HG03045 (cell line): Measurements from ENCODE around the gene B3GALT6.
"Not testable (repeated sequence)": the region's sequence is repeated elsewhere in the genome, so short reads cannot be mapped to it uniquely, and the experiment has no call there.

ENCODE experiments used
- ATAC-seq: cut with Tn5 transposase; IDR thresholded peaks from one replicate; pipeline ENCODE4 v1.9.1; 2021; ENCODE audit warnings: mild to moderate bottlenecking, moderate library complexity; ENCODE audit not compliant: unreplicated experiment

Gene B3GALT6

GRCh38 chr1:1232208-1232795, at the start of gene B3GALT6:
TSS of gene B3GALT6 (plus strand) at chr1:1232237. CDS start at chr1:1232279, 42 bp downstream.
- ATAC-seq = peak; percentile 4

DNA sequence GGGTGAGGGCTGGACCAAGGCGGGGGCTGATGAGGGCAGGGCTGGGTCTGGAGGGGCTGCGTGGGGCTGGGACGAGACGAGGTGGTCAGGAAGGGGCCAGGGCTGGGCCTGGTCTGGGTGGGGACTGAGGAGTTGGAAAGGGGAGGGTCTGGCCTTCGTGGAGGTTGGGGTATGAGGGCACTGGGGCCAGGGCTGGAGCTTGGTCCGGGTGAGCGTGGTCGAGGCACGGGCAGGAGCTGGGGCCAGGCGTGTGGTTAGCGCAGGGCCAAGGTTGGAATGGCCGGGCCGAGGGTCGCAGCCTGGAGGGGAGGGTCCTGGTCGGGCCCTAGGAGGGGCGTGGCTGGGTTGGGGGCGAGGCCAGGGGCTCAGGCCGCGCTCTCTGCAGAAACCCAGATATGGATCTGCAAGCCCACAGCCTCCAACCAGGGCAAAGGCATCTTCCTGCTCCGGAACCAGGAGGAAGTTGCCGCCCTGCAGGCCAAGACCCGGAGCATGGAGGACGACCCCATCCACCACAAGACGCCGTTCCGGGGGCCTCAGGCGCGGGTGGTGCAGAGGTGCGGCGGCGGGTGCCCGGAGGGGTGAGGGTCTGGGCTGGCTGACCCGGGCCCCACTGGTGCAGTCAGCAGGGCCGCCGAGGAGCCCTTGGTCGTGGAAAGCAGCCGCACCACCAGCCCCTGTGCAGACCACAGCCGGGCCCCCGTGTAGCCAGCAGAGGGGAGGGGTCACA, 49.4 kb upstream of the B3GALT6 start:
- ATAC-seq = no peak

DNA sequence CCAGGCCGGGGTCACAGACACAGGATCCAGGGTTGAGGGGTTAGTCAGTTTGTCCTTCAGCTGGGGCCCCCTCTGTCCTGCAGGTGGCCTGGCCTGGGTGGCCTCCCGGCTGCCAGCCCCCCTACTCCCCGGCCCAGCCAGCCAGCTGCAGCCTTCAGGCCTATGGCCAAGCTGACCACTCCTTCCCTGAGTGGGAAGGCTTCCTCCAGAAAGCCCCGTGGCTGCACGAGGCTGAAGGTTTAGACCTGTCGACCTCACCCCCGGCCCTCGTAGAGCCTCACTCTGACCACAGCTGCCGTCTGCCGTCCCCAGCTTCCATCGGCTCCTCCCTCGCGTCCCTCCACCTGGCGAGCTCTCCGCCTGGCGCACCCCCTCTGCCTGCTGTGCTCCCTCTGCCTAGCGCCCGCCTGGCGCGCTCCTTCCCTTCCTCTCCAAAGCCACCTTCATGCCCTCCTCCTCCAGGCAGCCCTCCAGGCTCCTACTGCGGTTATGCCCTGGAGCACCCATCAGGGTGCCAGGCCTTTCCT, 48.8 kb upstream of the B3GALT6 start:
- no peak for ATAC-seq

- no peak for ATAC-seq
These were observed 47.9 kb upstream of the B3GALT6 start for GRCh38 chr1:1183833-1184775.

DNA sequence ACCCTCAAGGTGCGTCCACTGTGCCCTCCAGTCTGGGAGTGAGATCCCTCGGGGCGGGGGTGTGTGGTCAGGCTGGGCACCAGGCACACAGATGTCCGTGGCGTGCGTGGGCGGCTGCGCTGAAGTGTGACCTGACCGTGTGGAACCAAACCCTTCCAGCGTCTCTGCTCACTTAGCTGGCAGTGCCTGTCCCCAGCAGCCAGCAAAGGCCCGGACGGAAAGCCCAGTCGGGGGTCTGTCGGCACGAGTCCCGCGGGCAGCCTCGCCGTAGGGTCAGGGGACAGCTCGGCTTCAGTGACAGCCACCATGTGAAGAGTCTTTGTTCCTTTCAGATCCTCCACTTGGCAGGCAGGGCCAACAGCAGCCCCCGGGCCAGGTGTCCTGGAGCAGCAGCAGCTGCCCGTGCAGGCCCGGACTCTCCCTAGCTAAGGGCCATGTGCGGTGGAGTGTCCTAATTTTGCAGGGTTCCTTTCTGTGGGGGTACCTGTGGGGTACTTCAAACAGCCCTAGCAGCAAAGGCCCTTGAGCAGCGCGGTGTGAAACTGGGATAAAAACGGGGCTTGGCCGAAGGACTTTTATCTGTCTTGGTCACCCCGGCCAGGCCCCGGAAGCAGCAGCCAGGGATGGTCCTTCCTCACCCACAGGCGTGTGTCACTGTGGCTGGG, 46.8 kb upstream of the B3GALT6 start:
- ATAC-seq = no peak

GRCh38 chr1:1187938-1188337, 44.1 kb upstream of the B3GALT6 start:
- ATAC-seq = no peak

DNA sequence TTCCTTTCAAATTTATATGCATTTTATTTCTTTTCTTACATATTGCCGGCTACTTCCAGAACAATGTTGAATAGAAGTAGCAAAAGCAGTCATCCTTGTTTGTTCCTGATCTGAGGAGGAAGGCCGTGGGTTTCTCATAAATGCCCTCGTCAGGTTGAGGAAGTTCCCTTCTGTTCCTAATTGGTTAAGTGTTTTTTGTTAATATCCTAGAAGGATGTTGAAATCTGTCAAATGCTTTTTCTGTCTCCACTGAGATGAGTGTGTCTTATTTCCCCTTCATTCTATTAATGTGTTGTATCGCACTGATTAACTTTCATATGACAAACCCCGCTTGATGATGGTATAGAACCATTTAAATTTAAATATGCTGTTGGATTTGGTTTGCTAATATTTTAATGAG, 42.9 kb upstream of the B3GALT6 start:
- no peak for ATAC-seq

- no peak for ATAC-seq
These were observed 40.3 kb upstream of the B3GALT6 start for GRCh38 chr1:1191734-1192133.

DNA sequence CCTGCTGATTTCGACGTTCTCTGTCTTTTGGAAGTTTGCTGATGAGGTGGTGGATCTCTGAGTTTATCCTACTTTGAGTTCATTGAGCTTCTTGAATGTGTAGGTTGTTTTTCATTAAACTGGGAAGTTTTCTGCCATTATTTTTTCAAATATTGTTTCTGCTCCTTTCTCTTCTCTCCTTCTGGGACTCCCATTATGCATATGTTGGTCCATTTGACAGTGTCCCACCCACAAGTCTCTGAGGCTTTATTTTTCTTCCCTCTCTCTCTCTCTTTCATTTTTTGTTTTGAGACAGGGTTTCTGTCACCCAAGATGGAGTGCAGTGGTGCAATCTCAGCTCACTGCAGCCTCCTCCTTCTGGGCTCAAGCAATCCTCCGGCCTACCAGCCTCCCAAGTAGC, 37.3 kb upstream of the B3GALT6 start:
- no peak for ATAC-seq

DNA sequence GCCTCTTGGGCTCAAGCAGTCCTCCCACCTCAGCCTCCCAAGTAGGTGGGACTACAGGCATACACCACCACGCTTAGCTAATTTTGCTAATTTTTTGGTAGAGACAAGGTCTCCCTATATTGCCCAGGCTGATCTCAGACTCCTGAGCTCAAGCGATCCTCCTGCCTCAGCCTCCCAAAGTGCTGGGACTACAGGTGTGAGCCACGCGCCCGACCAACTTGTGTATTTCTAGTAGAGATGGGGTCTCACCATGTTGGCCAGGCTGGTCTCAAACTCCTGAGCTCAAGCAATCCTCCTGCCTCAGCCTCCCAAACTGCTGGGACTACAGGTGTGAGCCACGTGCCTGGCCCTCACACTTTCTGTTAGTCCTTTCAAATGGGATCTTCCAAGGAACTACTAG, 36.3 kb upstream of the B3GALT6 start:
- ATAC-seq = not testable (repeated sequence)

DNA sequence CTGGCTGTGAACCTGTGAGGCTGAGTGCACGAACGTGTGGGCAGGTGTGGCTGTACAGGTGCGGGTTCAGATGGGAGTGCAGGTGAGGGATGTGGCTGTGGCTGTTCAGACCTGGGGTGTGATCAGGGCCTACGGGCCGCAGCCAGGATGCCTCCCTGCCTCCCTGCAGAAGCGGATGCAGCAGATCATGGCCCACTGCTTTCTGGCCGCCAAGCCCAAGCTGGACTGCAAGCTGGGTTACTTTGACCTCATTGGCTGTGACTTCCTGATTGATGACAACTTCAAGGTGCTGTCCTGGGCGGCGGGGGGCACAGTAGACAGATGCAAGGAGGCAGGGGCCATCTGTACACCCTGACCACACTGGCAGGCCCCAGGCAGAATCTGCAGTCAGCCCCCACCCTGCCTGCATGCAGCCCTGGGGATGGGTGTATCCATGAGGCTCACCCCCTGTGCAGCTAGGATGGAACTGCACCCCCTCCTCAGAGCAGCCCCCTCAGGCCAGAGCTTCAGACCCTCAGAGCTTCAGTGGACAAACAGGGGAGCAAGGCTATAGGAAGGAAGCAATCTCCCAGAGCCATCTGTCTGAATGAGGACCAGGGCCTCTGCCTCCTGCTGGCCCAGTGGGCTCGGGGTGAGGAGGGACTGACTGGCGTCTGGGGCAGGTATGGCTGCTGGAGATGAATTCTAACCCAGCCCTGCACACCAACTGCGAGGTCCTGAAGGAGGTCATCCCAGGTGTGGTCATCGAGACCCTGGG, 35.4 kb upstream of the B3GALT6 start:
- no peak for ATAC-seq

DNA sequence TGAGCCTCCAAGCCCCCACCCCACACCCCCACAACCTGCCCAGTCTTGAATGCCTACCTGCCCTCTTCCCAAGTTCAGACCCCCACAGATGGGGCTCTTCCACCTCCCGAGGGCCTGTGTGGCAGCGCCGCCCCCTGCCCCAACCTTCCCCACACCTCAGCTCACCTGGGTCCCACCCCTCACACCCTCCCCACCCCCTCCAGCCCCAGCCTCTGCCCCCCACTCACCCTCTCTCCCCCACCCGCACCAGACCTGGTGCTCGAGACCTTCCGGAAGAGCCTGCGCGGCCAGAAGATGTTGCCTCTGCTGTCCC, 34.9 kb upstream of the B3GALT6 start:
- ATAC-seq = no peak

DNA sequence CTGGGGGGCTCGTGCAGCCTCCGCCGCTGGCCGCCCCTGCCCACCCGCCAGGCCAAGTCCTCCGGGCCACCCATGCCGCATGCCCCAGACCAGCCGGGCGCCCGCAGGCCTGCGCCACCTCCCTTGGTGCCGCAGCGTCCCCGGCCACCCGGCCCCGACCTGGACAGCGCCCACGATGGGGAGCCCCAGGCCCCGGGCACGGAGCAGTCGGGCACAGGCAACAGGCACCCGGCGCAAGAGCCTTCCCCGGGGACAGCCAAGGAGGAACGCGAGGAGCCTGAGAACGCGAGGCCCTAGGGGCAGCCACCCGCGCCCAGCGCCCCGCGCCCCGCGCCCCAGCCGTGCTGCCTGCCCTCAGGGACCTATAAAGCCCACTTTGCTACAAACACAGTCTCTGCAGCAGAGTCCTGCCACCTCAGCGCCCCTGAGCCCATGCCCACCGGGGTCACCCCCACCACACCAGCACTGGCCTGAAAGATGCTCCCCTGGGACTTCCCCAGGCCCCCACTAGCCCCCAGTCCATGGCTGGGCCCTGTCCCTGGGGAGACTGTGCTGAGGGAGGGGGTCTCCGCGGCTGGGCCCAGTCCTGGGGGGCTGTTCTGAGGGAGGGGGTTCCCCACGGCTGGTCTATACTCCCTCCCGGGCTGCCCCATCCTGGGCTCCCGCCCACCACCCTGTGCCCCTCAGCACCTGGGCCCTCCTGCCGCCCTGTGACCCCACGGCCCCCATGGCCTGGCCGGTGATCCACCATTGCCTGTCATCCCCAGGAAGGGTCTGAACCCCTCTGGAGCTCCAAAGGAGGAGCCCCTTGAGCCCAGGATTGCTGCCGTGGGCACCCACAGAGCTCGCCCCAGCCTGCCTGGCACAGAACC, 34.2 kb upstream of the B3GALT6 start:
- ATAC-seq = no peak

DNA sequence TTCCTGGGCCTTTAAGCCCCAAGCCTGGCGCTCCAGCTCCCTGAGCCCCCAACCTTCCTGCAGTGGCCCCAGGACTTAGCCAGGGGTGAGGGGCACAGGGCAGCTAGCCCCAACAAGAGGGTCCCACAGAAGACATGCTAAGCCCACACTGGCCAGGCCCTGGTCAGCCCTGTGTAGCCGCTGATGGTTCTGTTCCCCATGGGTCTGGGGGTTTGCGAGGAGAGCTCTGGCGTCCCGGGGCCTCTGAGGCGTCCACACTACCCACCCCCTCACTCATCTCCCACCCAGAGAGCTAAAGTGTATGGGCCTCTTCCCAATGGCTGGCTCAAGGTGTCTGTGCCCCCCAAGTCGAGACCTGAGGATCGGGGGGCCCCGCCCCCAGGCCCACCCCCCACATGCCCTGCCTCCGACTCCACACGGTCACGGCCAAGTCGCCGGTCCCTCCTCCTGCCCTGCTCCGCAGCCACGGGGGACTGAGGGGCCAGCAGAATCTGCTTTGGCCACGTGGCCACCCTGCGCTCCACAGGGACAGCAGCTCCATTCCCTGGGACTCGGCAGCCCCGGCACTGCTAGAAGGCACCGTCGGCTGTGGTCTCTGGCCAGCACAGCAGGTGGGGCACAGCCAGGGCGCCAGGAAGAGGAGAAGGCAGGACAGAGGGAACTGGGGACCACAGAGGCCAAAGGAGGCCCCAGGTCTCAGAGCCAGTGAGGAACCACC, 33.5 kb upstream of the B3GALT6 start:
- ATAC-seq = no peak

DNA sequence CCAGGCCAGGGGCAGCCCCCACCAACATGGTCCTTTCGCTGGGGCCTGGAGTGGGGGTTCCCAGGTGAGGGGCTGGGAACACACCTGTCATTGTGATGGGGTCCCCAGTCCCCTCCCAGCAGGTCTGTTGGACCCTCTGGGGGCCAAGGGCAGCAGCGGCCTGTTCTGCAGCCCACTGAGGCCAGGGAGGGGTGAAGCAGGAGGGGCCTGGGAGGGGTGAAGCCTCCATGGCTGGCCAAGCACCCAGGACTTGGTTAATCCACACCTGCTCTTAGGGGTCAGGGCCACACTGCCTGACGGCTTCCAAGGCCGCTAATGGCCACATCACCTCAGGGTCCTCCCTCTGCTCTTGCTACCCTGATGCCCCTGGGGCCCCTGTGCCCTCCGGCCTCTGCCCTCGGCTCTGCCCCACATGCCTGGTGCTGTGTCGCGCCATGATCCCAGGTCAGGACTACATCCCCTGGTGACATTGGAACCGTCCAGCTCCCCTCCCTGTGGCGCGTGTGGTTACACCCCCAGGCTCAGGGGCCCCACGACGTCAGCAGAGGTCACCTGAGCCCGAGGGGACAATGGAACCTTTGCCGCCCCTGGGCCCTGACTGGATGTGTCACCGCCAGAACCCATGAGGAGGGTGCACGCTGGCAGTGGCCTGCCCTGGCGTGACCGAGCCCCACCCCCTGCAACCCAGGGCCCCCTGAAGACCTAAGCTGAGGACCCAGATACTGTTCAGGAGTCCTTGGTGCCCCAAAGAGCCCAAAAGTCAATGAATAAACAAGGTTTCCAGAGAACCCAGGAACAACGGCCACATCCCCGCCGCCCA, 32.7 kb upstream of the B3GALT6 start:
- ATAC-seq = no peak

DNA sequence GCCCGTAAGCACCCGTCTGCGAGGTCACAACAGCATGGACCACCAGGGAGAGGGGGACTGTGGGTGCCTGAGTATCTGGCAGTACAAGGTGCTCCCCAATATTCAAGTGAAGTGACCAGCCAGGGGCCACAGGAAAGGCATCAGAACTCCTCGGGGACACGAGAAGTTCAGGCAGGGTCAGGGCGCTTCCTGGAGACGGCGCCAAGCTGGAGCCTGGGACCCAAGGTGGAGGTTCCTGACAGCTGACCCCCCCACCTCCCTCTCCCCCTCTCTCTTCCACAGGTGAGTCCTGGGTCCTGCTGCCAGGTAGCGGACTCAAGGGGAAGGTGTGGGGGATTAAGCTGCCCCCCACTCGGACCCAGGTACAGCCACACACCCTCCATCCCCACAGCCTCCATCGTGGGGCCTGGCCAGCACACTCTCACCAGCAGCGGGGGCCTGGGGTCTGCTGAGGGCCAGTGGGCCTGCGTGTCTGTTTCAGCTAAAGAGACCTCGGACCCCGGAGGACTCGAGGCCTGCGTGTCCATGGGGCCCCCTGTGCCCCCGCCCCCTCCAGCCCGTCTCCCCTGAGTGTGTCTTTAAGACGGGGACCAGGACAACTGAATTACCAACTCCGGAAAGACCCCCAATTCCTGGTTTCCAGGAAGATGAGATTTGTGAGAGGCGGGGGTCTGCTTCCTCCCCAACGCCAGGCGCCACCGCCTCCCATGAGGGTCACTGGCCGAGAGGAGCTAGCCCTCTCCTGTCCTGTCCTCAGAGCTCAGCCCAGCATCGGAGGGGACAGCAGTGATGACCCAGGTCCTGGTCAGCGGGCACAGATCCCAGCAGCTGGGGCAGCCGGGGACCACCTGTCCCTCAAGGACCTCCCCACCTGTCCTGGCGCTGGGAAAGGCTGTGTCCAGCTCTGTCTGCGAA, 31.8 kb upstream of the B3GALT6 start:
- no peak for ATAC-seq
